NCI-H146 treated with DMSO at 0.1 percent for 48 hours (cell line): Measurements from ENCODE around the gene CTXND2.

Source experiments
- DNase-seq: peaks from one replicate; lab custom pipeline; 2025; ENCODE audit not compliant: unreplicated experiment; lab: John Stamatoyannopoulos, UW

The CTXND2 gene

GRCh38 chr1:150955280-150955679 is 68.3 kb downstream of the CTXND2 start:
- DNase-seq: no peak

GRCh38 chr1:150957666-150958065 is 70.7 kb downstream of the CTXND2 start:
- DNase-seq: no peak

- no peak for DNase-seq
These were observed 73.7 kb downstream of the CTXND2 start for GRCh38 chr1:150960646-150961045.

- no peak for DNase-seq
These were observed 74.8 kb downstream of the CTXND2 start for GRCh38 chr1:150961756-150962155.
